Keratinocyte (primary cell): ENCODE results near the gene BCL11B. TPM values are rescaled to one million over a fixed set of nuclear protein-coding genes. Genes with fewer than 3 reads are reported as not detected.

Source experiments
- DNase-seq: peaks from one replicate; pipeline ENCODE4 v3.0.0-alpha.2; 2011; ENCODE audit warnings: low read depth, missing footprints, low spot score
- FAIRE-seq: peaks from 2 replicates; lab custom pipeline; 2011; peaks lifted over from hg19 to GRCh38; lab: Jason Lieb, UNC
- H2AFZ ChIP-seq: 2 replicates; pipeline ENCODE4 v1.6.0; 2012; ENCODE audit warnings: low read length, control low read depth, inconsistent platforms; ENCODE audit not compliant: control insufficient read depth
- H3K27ac ChIP-seq: 2 replicates; pipeline ENCODE4 v1.5.1; 2011; ENCODE audit warnings: low read length; ENCODE audit not compliant: control insufficient read depth, insufficient read depth
- H3K27me3 ChIP-seq: 3 replicates; pipeline ENCODE4 v1.6.0; 2011; ENCODE audit warnings: low read length; ENCODE audit not compliant: control insufficient read depth, insufficient read depth; ENCODE audit errors: extremely low read depth
- H3K36me3 ChIP-seq, 2 experiments: 2 replicates in 1 of 2; 3 replicates in 1 of 2; pipeline ENCODE4 v1.5.1; 2011; ENCODE audit warnings: low read length in 2 of 2, mild to moderate bottlenecking in 1 of 2; ENCODE audit not compliant: control insufficient read depth in 2 of 2, insufficient read depth in 2 of 2; ENCODE audit errors: extremely low read depth in 1 of 2
- H3K4me1 ChIP-seq: 3 replicates; pipeline ENCODE4 v1.5.1; 2011; ENCODE audit warnings: low read length; ENCODE audit not compliant: control insufficient read depth, insufficient read depth; ENCODE audit errors: extremely low read depth
- H3K4me2 ChIP-seq: 3 replicates; pipeline ENCODE4 v1.6.0; 2011; ENCODE audit warnings: low read depth, low read length; ENCODE audit not compliant: control insufficient read depth, insufficient read depth; ENCODE audit errors: extremely low read depth
- H3K4me3 ChIP-seq, 3 experiments: fragments of 200-600 bp in 1 of 3; sonication (generic) in 1 of 3; 2 replicates in 2 of 3; 3 replicates in 1 of 3; pipeline ENCODE4 v1.5.1; 2011 to 2016; ENCODE audit warnings: low read length in 3 of 3, mild to moderate bottlenecking in 3 of 3, control low read depth in 2 of 3, inconsistent platforms in 1 of 3, low read depth in 1 of 3, mixed read lengths in 1 of 3, mixed run types in 1 of 3, moderate library complexity in 1 of 3; ENCODE audit not compliant: control insufficient read depth in 2 of 3, insufficient read depth in 2 of 3; ENCODE audit errors: extremely low read depth in 1 of 3
- H3K79me2 ChIP-seq: 2 replicates; pipeline ENCODE4 v1.6.0; 2012; ENCODE audit warnings: low read length; ENCODE audit not compliant: control insufficient read depth, insufficient read depth
- H3K9ac ChIP-seq: 3 replicates; pipeline ENCODE4 v1.6.0; 2011; ENCODE audit warnings: low read length; ENCODE audit not compliant: control insufficient read depth, insufficient read depth; ENCODE audit errors: extremely low read depth
- H3K9me1 ChIP-seq: 3 replicates; pipeline ENCODE4 v1.6.0; 2011; ENCODE audit warnings: low read length; ENCODE audit not compliant: control insufficient read depth, insufficient read depth; ENCODE audit errors: extremely low read depth
- H3K9me3 ChIP-seq: 2 replicates; pipeline ENCODE4 v1.5.1; 2012; ENCODE audit warnings: low read depth, low read length; ENCODE audit not compliant: control insufficient read depth
- H4K20me1 ChIP-seq: 3 replicates; pipeline ENCODE4 v1.6.0; 2011; ENCODE audit warnings: low read length; ENCODE audit not compliant: control insufficient read depth, insufficient read depth; ENCODE audit errors: extremely low read depth
- CTCF ChIP-seq, 3 experiments: IDR thresholded peaks in 1 of 3; conservative IDR thresholded peaks in 1 of 3; optimal IDR thresholded peaks in 1 of 3; 2 replicates in 2 of 3; 3 replicates in 1 of 3; pipeline versions ENCODE3 to v1.5.1; 2011; ENCODE audit warnings: low read length in 3 of 3, mild to moderate bottlenecking in 3 of 3, moderate library complexity in 2 of 3, control low read depth in 1 of 3, inconsistent platforms in 1 of 3; ENCODE audit not compliant: insufficient read depth in 2 of 3; ENCODE audit errors: extremely low read depth in 1 of 3
- EZH2 ChIP-seq: IDR thresholded peaks from one replicate; pipeline ENCODE4 v1.6.1; 2012; ENCODE audit warnings: inconsistent platforms, mild to moderate bottlenecking, low read length, moderate library complexity
- dilution Hi-C: fragments of 300-500 bp; cut with MboI; formaldehyde crosslinking; loops from one replicate; pipeline ENCODE4 v1.7.0; 2020; ENCODE audit warnings: low sequenced_read_pairs; ENCODE audit not compliant: extremely low pct_ligation_motif_present
- polyA plus RNA-seq, 5 experiments: library from polyadenylated mRNA; depleted of rRNA in 3 of 5; stranded (reverse) in 3 of 5; stranded (forward) in 1 of 5; unstranded in 1 of 5; fragments of >200 nt; gene quantifications; 1 replicate in 1 of 5; 2 replicates in 3 of 5; 3 replicates in 1 of 5; pipeline versions ENCODE4 v1.2.1 to v1.2.3, GENCODE V29; 2011 to 2012; ENCODE audit warnings: missing spikeins in 2 of 5, low read depth in 1 of 5, low replicate concordance in 1 of 5

BCL11B gene
- polyA plus RNA-seq, 1 donor (not counting 4 experiments of a cell fraction or from before 2014, with no cell fraction given): 5.2 TPM

GRCh38 chr14:99185436-99186068 lies 86.4 kb downstream of the BCL11B start:
- Histone ChIP-seq H3K9ac (no peak overlapping the region), H3K4me3 (no peak overlapping the region), H3K4me2 (no peak overlapping the region), H3K27ac (no peak overlapping the region), H3K79me2 (peaks cover 87% of the 10 kb centered on the region), H3K27me3 (no peaks in the 10 kb centered on the region), H2AFZ (no peak overlapping the region), H3K36me3 (peaks cover 0 to 5% of the 10 kb centered on the region in 2 experiments), H4K20me1 (peaks cover 3% of the 10 kb centered on the region), H3K4me1 (peaks cover 16% of the 10 kb centered on the region), H3K9me1 (no peaks in the 10 kb centered on the region), H3K9me3 (no peaks in the 10 kb centered on the region)
- dilution Hi-C loops: no loop called here
- TF ChIP-seq EZH2 (no peak), CTCF (optimal IDR thresholded peaks at IDR 0.05 in 1 of 3, IDR thresholded peaks at IDR 0.05 in 1 of 3, conservative IDR thresholded peaks at IDR 0.05 in 1 of 3; ENCODE audit: extremely low read depth in 1 of 3, insufficient read depth in 2 of 3, low read length in 3 of 3) (no peak)
- FAIRE-seq (no peak), DNase-seq (no peak)

- Histone ChIP-seq H3K9ac (no peak overlapping the region), H3K4me2 (no peak overlapping the region), H3K79me2 (peaks cover 84% of the 10 kb centered on the region), H3K4me3 (no peak overlapping the region), H3K9me1 (no peaks in the 10 kb centered on the region), H3K4me1 (peaks cover 6% of the 10 kb centered on the region), H3K27me3 (no peaks in the 10 kb centered on the region), H3K27ac (no peak overlapping the region), H4K20me1 (peaks cover 3% of the 10 kb centered on the region), H2AFZ (no peak overlapping the region), H3K36me3 (peaks cover 0 to 4% of the 10 kb centered on the region in 2 experiments), H3K9me3 (no peaks in the 10 kb centered on the region)
- dilution Hi-C loops: no loop called here
- DNase-seq (no peak), FAIRE-seq (no peak)
- no peak for TF ChIP-seq CTCF (optimal IDR thresholded peaks at IDR 0.05 in 1 of 3, IDR thresholded peaks at IDR 0.05 in 1 of 3, conservative IDR thresholded peaks at IDR 0.05 in 1 of 3; ENCODE audit: extremely low read depth in 1 of 3, insufficient read depth in 2 of 3, low read length in 3 of 3)
- TF ChIP-seq EZH2: no peak
These were observed 88.3 kb downstream of the BCL11B start for GRCh38 chr14:99183716-99184115.
